ENCODE data around the gene PTDSS2. TPM values are rescaled to one million over a fixed set of nuclear protein-coding genes. Genes with fewer than 3 reads are reported as not detected.

The PTDSS2 gene
- total and polyA plus RNA-seq, 2 of the 13 experiments (the other 11 are each of a cell fraction or from before 2014, with no cell fraction given), result 21.7 to 26.4 TPM

- in situ Hi-C loops (cut with HindIII; ENCODE audit: extremely low pct_ligation_motif_present, low pct_unique_long_range_greater_than_20kb) (no loop called here), intact Hi-C loops (cut with micrococcal nuclease; ENCODE audit: unreplicated experiment) (no loop called here)
- Histone ChIP-seq H3K4me2 (ENCODE audit: low read depth, low read length) (no peak overlapping the region), H3K9ac (ENCODE audit: insufficient read depth, low read depth, low read length) (no peak overlapping the region), H3K27me3 (ENCODE audit: control insufficient read depth in 1 of 2, insufficient read depth in 2 of 2, low read length in 2 of 2) (0 out of 5 replicates have a peak, but pooled peaks cover 0 to 1% of the 10 kb centered on the region in 2 experiments), H2AFZ (ENCODE audit: low read length) (no peak overlapping the region), H3K4me3 (replicated peaks in 1 of 3; ENCODE audit: insufficient read depth in 1 of 3, low read depth in 2 of 3, low read length in 3 of 3) (no peak overlapping the region), H3K36me3 (replicated peaks in 1 of 2; ENCODE audit: control insufficient read depth in 1 of 2, insufficient read depth in 2 of 2, low read length in 2 of 2) (peaks cover 7 to 13% of the 10 kb centered on the region in 2 experiments; a peak in 4 of 5 replicates), H3K9me3 (ENCODE audit: low read length) (no peaks in the 10 kb centered on the region), H3K4me1 (ENCODE audit: insufficient read depth, low read length) (peaks cover 13% of the 10 kb centered on the region), H3K27ac (ENCODE audit: extremely low read length, insufficient read depth, low read length) (no peak overlapping the region), H3K79me2 (ENCODE audit: insufficient read depth, low read length) (no peaks in the 10 kb centered on the region), H4K20me1 (ENCODE audit: insufficient read depth, low read length) (no peaks in the 10 kb centered on the region)
- BruUV-seq (replicated peaks), result no TSS peak
- ChIA-PET POLR2A (no interaction called here), CTCF (ENCODE audit: low intra/inter-chr PET ratio, low total read pairs) (no interaction called here)
- no peak for ATAC-seq
- FAIRE-seq, result no peak
- WGBS (ENCODE audit: low lambda C conversion rate), result 72% methylated on average over 15 of the region's 30 CpGs
- DNase-seq (ENCODE audit: low spot score), result no peak
- TF ChIP-seq NFKBIZ (CRISPR knock-in tag; IDR thresholded peaks at IDR 0.05), result no peak
- 0 out of 2 replicates have a peak, but pooled peaks have one; percentile 9 for TF ChIP-seq KDM2A (CRISPR knock-in tag; IDR thresholded peaks at IDR 0.05; ENCODE audit: borderline replicate concordance, low read depth)
- TF ChIP-seq MAX (IDR thresholded peaks at IDR 0.05), result no peak
- TF ChIP-seq ZBTB34 (CRISPR knock-in tag; IDR thresholded peaks at IDR 0.05), result no peak
- no peak for TF ChIP-seq ESRRA (CRISPR knock-in tag; IDR thresholded peaks at IDR 0.05; ENCODE audit: low read depth)
- TF ChIP-seq NRL (CRISPR knock-in tag; IDR thresholded peaks at IDR 0.05; ENCODE audit: borderline replicate concordance), result no peak
- peak; percentile 48; the same call in 1 of the 2 replicates for TF ChIP-seq CREB1 (IDR thresholded peaks at IDR 0.05)
- TF ChIP-seq CREB1 (CRISPR knock-in tag; IDR thresholded peaks at IDR 0.05), result no peak
- TF ChIP-seq ZBTB40 (IDR thresholded peaks at IDR 0.05), result no peak
- no peak for TF ChIP-seq ZBTB40 (CRISPR knock-in tag; IDR thresholded peaks at IDR 0.05)
- TF ChIP-seq ZNF24 (IDR thresholded peaks at IDR 0.05), result no peak
- no peak for TF ChIP-seq JARID2 (CRISPR knock-in tag; IDR thresholded peaks at IDR 0.05; ENCODE audit: insufficient replicate concordance)
- TF ChIP-seq MTA1 (CRISPR knock-in tag; IDR thresholded peaks at IDR 0.05; ENCODE audit: borderline replicate concordance), result no peak
- TF ChIP-seq ZSCAN9 (CRISPR knock-in tag; IDR thresholded peaks at IDR 0.05; ENCODE audit: borderline replicate concordance), result no peak
Measured at GRCh38 chr11:528166-528814, 78.2 kb downstream of the PTDSS2 start.
